Activated CD4-positive, CD25-positive, alpha-beta regulatory T cell treated with anti-CD3 and anti-CD28 coated beads, Interleukin-2, amount 50 U/mL, for 72 hours (primary cell): ENCODE data around the gene ADI1.

Source experiments
- DNase-seq: peaks from one replicate; pipeline ENCODE4 v3.0.0; 2021

The ADI1 gene

DNA sequence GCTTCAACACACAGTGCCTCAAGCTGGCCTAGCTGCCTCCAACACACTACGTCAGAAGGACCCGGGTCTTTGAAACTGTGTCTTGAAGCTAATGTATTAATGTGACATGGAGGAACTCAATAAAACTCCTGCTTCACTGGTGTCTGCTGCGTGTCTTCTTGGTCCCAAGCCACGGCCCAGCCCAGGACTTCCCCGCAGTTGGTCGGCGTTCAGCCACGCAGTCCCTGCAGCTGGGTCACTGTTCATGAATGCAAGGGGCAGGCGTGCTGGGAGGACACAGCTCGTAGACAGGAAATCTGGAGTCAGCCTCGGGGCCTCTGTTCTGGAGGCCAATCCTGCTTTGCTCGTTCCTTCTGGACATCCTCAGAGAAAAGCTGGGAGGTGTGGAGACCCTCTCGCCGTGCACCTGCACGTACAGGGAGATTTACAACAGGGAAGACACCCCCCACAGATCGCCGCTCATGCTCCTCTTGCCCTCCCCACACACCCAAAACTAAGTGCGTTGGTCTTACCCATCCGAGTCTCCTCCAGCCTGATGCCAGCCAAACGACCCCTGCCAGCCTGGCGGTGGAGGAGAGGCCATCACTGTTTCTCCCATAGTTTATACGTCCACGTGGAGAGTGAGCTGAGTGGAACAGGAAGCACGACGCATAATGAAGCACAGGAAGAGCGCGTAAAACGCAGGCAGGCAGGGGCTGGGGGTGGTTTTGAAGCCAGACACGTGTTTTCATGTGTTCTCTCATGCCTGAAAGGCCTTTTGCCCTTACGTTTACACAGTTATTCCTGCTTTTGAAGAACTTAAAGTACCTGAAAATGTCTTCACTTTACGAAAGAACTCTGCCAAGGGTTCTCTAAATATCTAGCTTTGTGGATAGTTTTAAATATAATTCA, 39.7 kb downstream of the ADI1 start:
- no peak for DNase-seq

- no peak for DNase-seq
Measured at GRCh38 chr2:3478846-3479385, 40.4 kb downstream of the ADI1 start.

- no peak for DNase-seq
Measured at GRCh38 chr2:3476985-3477327, 42.4 kb downstream of the ADI1 start.

DNA sequence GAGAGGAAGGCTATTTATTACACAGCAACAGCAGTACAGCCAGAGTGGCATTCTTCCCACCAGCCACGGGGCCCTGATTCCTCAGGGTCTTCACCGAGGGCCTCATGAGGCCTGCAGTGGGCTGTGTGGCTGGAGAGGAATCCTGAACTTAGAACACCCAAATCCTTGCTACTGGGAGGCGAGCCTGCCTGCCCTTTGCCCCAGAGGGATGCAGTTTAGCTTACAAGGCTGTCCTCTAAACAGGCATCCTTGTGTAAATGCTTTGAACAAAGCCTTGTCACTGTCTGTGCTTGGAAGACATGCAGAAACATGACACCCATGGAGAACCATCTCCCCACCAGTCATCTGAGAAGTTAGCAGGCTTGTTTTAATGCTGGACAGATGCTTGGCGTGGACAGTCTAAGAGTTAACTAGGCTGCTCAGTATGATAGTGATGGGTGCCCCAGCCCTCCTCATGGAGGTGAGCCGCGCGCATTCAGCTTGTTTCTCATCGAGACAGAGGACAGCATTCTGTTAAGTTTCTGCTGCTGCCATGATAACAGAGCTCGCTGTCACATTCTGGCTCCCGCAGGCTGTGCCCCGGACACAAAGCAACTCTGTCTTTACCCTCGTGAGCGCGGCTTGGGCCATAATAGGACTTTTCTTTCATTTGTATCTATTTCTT, 42.9 kb downstream of the ADI1 start:
- DNase-seq = no peak

- DNase-seq = no peak
Measured at GRCh38 chr2:3475771-3476170, 43.6 kb downstream of the ADI1 start.

GRCh38 chr2:3472966-3473365, 46.4 kb downstream of the ADI1 start:
- no peak for DNase-seq

DNA sequence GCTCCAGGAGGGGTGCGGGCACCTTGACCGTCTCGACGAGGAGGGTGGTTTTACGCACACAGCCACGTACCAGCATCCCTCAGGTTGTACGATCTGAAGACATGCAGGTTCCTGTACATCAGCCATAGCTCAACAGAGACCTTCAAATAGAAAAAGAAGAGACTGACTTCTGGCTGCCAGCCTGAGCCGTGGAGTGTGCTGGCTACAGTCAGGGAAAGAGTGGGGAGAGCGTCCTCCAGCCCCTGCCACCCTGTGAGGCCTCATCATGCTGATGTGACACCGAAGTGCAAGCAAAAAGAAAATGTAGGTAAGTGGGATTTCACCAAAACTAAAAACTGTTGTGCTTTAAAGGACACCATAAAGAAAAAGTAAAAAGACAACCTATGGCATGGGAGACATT, 47.0 kb downstream of the ADI1 start:
- no peak for DNase-seq

GRCh38 chr2:3470856-3471737, 48.2 kb downstream of the ADI1 start:
- DNase-seq = no peak

GRCh38 chr2:3470166-3470651, 49.1 kb downstream of the ADI1 start:
- no peak for DNase-seq

GRCh38 chr2:3469486-3469885, 49.8 kb downstream of the ADI1 start:
- no peak for DNase-seq

DNA sequence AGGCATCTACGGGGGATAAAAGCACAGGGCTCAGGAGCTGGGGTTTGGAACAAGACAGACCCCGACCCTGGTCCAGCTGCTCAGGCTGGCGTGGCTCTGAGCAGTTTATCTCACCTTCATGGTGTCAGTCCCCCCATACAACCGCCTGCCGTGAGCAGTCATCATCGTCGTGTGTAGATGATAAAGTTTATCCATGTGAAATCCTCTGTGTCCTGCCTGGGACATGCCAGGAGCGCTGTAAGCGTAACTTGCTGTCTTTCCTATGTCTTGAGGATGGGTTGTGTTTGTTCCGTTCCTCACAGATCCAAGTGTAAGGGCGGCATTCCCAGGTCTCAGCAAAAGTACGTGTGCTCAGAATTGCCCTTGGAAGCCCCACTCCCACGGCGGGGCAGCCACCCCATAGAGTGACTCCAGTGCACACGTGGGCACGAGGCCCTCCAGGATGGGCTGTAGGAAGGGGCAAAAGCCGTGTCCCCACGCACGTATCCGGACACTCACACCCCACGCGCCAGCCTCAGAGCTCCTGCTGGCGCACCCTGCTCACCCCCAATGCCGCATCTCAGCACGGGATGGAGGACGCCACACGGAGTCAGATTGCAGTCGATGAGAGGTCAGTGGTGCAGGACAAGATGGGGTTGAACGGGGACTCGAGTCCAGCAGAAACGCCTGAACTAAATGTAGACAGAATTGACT, 50.9 kb downstream of the ADI1 start:
- DNase-seq = no peak

DNA sequence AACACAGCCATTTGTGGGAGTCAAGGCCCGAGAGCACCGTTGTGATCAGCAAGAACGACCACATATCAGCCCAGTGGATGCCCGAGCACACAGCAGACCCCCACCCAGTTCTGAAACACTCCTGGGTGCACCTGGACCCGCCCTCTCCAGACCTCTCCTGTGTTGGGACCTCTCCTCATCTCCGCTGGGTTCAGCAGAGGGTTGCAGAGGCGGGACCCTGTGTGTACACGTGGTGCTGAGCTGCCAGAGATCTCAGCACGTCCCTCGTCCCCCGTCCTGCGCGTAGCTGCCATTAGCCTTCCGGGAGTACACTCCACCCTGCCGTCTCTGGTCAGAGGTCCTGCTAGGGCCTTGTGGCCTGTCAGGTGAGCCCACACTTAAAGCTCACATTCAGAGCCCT, 51.7 kb downstream of the ADI1 start:
- DNase-seq = no peak

GRCh38 chr2:3466966-3467365, 52.4 kb downstream of the ADI1 start:
- DNase-seq = no peak

- no peak for DNase-seq
Measured at GRCh38 chr2:3466482-3466863, 52.9 kb downstream of the ADI1 start.

DNA sequence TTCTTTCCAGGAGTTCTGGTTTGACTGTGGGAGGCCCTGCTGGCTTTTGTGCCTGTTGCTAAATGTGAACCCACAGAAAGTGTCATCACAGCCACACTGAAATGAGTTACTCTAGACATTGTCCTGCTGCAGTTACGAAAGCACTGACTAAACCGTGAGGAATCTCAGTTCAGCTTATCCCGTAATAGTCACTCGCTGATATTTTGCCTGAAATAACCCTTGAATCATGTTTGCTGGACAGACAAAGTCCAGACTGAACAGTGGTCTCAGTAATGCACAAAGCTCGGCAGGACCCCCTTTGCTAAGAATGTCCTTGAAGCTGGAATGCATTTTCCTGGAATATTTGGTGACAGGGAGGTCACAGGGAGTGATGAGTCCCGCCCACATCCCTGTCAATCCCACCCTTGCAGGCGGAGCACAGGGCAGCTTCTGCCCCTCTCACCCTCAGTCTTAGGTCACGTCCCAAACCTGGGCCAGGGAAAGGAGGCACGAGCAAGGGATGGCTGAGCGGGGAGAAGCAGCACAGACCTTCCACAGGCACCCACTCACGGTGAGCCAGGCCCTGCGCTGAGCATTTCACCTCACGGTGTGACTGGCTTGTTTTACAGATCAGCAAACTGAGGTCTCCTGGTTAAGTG, 53.4 kb downstream of the ADI1 start:
- no peak for DNase-seq

GRCh38 chr2:3465328-3465727, 54.0 kb downstream of the ADI1 start:
- no peak for DNase-seq

- DNase-seq = no peak
Measured at GRCh38 chr2:3464401-3465005, 54.8 kb downstream of the ADI1 start.

GRCh38 chr2:3463944-3464343, 55.4 kb downstream of the ADI1 start:
- DNase-seq = no peak

DNA sequence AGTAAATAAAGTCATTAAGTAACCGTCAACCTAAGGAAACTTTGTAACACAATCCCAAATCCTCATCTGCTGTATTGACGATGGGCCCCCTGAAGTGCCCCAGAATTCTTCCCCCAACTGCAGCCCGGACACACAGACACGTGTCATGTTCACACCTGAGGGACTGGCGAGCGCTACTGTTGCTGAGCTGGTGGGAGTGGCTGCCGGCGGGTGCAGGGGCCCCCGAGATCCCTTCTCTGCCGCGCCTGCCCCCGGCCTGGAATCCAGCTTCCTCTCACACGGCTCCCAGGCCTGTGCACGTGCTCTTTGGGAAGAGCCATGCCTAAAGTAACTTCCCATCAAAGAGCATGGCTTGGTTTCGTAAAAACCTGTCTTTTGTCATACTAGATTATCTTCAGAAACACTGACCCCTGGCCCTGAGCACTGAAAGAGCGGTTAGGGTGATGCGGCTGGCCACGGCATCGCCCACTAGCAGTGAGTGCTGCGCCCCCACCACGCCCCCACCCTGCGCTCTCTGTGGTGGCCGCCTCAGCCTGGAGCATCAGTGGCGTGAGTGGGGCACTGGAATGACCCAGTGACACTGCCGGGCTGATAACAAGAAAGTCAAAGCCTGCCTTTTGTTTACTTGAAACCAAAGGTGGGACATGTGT, 56.0 kb downstream of the ADI1 start:
- peak; percentile 21 for DNase-seq

GRCh38 chr2:3462493-3463104, 56.7 kb downstream of the ADI1 start:
- DNase-seq = no peak
